Fibroblast of mammary gland (primary cell): ENCODE data around the gene FGB.

Source experiments
- DNase-seq: peaks from one replicate; pipeline ENCODE4 v3.0.0-alpha.2; 2010; ENCODE audit warnings: low read depth
- H3K4me3 ChIP-seq: 2 replicates; pipeline ENCODE4 v1.5.1; 2011; ENCODE audit warnings: low read depth, mild to moderate bottlenecking, low read length, moderate library complexity; ENCODE audit not compliant: control insufficient read depth
- CTCF ChIP-seq: conservative IDR thresholded peaks from 2 replicates; pipeline ENCODE4 v1.5.1; 2011; ENCODE audit warnings: low read depth, low read length, inconsistent platforms; ENCODE audit not compliant: control insufficient read depth, insufficient read depth

Gene FGB

GRCh38 chr4:154606728-154607723 lies 44.2 kb downstream of the FGB start:
- TF ChIP-seq CTCF, result no peak
- no peak overlapping the region for H3K4me3 ChIP-seq
- DNase-seq, result no peak

- TF ChIP-seq CTCF, result no peak
- no peak overlapping the region for H3K4me3 ChIP-seq
- DNase-seq, result no peak
Measured at GRCh38 chr4:154608361-154609252, 45.8 kb downstream of the FGB start.

GRCh38 chr4:154609532-154609931 lies 46.7 kb downstream of the FGB start:
- no peak for TF ChIP-seq CTCF
- no peak overlapping the region for H3K4me3 ChIP-seq
- no peak for DNase-seq

GRCh38 chr4:154610582-154610981 lies 47.8 kb downstream of the FGB start:
- H3K4me3 ChIP-seq, result no peak overlapping the region
- DNase-seq, result no peak
- TF ChIP-seq CTCF, result no peak

- no peak overlapping the region for H3K4me3 ChIP-seq
- no peak for TF ChIP-seq CTCF
- DNase-seq, result no peak
Measured at GRCh38 chr4:154611833-154612232, 49.0 kb downstream of the FGB start.

- TF ChIP-seq CTCF, result no peak
- H3K4me3 ChIP-seq, result no peak within 1 kb of the TSS
- DNase-seq, result no peak
Measured at GRCh38 chr4:154612472-154613414, 49.9 kb downstream of the FGB start, which contains the start of gene FGG. Gene FGG (minus strand): TSS chr4:154612656. CDS start chr4:154612609, 47 bp downstream.
